SHP77 treated with DMSO at 0.1 percent for 48 hours (cell line): ENCODE measurements around the gene CYB561.

Experiments used
- DNase-seq: peaks from one replicate; lab custom pipeline; 2025; lab: John Stamatoyannopoulos, UW

The CYB561 gene, protein sequence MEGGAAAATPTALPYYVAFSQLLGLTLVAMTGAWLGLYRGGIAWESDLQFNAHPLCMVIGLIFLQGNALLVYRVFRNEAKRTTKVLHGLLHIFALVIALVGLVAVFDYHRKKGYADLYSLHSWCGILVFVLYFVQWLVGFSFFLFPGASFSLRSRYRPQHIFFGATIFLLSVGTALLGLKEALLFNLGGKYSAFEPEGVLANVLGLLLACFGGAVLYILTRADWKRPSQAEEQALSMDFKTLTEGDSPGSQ

DNA sequence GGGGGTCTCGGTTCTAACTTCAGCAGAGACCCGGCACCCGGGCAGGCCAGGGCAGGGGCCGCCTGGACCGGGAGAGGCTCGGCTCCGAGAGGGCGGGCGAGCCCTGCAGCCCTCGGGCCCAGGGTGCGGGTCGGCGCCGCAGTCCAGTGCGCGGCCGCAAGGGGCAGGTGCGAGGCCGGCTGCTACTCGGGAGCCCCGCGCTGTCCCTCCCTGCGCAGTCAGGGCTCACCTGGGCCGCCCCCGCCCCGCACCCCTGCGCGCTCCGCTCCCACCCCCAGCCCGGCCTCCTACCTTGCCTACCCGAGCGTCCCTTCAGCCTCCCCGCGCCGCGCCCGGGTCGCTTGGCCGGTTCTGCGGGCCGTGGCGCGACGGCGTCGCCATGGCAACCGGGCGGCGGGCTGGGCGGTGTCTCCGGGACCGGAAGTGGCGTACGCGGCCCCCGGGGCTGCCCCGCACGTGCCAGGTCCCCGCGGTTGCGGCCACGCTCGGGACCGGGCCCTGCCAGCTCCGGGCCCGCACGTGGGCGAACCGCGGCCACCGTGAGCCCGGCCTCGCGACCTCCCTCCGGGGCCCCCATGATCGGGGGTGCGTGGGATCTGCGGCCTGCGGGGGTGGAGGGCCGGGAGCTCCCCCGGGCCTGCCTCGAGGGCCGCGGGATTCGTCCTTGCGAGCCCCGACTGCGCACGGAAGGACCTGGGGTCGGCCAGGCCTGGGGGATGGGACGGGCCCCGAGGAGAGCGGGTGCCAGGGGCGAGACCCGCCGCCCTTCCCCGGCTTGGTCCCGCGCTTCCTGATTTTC is at the start of gene CYB561:
Gene CYB561, minus strand, starts transcription at position 353 of the 799 bp plus-strand sequence. CDS start 8,759 bp downstream, outside the sequence.
- DNase-seq = peak; percentile 37

DNA sequence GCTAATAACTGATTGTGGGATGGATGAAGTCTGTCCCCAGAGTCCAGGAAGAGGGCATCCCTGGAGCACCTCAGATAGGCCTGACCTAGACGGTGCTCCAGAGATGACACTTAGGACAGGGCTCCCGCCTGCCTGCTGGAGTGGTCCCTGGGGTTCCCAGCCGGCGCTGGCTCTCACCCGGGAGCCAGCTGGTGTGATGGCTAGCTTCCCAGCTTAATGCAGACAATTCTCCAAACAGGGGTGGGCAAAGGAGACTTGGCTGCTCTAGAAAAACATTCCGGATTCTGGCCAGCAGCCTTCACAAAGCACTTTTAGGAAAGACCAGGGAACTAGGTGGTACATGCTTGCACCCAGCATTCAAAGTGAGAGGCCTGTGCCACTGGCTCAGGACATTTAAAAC is 49.4 kb upstream of the CYB561 start:
- DNase-seq = no peak

DNA sequence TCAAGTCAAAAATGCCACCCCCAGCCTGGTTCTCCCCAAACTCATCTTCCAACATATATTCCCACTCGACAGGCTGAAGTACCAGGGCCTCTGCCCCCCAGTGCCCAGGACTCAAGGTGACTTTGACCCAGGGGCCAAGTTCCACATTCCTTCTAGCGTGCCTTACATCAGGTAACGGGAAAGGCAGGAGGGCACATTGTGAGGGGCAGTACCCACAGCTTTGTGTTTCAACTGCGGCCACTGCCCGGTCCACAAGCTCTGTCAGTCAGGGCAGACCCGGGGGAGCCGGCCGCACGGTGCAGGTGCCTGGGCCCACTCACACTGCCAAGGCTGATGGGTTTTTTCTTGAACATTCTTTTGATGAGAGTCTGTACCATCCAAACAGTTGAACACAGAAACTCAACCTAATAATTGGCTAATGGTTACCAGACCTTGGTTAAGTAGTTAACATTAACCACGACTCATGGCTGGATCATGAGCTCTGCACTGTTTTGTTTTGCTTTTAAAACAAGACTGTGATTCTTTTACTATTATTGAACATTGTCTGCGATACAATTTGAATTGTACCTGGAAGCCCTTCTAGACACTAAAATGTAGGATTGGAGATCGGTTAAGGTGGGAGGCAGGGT is 48.3 kb upstream of the CYB561 start:
- DNase-seq = no peak

DNA sequence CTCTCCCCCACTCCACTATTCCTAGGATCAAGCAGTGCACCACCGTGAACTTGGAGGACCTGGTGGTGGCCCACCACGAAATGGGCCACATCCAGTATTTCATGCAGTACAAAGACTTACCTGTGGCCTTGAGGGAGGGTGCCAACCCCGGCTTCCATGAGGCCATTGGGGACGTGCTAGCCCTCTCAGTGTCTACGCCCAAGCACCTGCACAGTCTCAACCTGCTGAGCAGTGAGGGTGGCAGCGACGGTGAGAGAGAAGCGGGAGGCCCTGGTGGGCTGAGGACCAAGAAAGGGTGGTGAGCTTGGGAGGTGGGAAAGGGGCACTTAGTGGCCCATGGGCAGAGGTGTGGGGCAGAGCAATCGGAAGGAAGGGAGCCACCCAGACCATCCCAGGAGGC is 47.3 kb upstream of the CYB561 start:
- DNase-seq = no peak

DNA sequence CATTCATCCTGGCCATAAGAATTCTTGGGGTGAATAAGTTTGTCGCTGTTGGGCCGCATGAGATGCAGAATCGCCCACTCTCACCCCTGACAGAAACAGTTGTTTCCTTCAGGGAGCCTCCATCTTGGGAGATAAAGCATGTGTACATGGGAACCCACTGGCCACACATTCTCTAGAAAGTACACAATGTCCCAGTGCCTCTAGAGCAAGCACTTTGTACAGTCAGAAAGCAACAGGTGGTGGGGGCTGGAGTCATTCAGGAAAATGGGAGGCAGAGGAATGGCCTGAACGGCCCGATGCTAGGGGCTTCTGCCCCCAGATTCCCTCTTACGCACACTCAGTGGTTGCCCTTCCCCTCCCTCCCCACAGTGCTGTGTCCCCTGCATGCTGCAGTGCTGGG is 46.8 kb upstream of the CYB561 start:
- no peak for DNase-seq

DNA sequence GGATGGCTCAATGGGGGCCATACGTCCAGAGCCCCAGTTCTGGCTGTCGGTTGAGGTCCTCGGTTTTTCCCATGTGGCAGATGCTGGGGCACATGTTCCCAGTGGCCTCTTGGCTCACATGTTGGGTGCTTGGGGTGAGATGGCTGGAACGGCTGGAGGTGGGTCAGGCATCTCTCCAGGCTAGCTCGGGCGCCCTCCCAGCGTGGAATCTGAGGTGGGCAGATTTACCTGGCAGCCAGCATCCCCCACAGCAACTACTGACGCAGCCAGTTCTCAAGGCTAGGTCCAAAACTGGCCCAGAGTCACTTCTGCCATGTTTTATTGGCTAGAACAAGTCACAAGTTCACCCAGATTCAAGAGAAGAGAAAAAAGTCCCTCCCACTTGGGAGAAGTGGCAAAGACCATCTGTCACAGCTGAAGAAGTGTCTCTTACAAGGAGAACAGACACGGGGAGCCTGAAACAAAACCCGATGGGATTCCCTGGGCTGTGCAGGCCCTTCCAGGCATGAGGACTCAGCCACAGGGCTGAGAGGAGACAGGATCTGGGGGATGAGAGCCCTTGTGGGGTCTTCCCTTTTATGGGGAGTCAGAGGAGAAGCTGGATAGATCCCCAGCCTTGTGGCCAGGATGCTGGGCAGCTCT is 46.0 kb upstream of the CYB561 start:
- no peak for DNase-seq

DNA sequence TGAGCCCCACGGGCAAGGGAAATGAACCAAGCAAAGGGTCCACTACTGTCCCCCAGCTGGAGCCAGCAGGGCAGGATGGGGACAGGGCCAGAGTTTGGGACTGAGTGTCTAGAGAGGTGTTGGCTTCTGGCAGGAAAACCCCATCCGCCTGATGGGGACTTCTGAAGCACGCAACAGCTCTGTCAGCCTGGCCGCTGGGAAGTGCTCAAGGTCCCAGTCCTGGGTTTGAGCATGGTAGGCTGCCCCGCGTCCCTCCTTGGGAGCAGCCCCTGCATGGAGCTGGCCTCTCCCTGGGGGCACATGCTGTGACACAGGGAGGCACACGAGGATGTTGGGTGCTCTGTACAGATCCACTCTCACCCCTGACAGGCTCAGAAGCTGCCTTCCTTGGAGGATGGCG is 45.3 kb upstream of the CYB561 start:
- DNase-seq = no peak

DNA sequence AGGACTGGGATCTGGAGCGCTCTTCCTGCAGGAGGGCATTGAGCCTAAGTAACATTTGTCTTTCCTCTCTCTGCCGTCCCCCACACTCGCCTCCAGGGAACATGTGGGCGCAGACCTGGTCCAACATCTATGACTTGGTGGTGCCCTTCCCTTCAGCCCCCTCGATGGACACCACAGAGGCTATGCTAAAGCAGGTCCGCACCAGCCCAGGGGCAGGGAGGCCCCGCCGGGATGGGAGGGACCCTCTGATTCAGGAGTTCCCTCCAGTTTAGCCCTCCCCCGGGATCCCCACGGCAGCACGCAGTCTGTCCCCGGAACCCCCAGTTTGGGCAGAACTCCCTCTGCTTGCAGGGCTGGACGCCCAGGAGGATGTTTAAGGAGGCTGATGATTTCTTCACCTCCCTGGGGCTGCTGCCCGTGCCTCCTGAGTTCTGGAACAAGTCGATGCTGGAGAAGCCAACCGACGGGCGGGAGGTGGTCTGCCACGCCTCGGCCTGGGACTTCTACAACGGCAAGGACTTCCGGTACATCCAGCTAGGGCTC is 44.8 kb upstream of the CYB561 start:
- DNase-seq = no peak

DNA sequence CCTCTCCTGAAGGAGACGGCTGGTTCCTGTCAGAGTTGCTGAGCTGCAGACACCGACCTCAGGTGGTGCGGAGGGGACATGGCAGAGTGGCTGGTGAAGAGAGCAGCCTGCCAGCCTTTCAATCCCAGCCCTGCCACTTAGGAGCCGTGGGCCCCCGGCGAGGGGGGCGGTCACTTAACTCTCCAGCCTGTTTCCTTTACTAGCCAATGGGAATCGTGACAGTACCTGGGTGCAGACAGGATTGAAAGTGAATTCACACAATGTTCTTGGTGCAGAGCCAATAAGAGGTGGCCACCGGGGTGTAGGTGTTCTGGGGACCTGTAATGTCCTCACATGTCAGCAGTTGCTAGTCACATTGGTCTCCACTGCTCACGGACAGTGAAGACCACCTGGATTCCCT is 44.2 kb upstream of the CYB561 start:
- DNase-seq = no peak

DNA sequence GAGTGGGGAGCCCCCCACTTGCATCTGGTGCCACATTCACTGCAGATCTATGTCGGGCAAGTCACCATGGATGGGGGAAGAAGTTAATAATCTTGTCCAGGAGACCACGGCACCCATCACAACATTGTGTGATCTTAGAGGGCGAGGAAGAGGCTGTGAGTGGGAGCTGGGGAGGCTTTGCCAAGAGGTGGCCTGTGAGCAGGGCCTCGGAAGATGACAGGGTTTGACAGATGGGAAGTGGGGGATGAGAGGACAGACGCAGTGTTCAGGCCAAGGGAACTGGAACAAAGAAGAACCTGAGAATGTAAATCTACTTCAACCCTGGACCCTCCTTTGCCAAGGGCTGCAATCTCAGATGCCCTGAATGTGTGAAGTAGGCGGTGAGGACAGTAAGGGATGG is 43.2 kb upstream of the CYB561 start:
- DNase-seq = no peak

DNA sequence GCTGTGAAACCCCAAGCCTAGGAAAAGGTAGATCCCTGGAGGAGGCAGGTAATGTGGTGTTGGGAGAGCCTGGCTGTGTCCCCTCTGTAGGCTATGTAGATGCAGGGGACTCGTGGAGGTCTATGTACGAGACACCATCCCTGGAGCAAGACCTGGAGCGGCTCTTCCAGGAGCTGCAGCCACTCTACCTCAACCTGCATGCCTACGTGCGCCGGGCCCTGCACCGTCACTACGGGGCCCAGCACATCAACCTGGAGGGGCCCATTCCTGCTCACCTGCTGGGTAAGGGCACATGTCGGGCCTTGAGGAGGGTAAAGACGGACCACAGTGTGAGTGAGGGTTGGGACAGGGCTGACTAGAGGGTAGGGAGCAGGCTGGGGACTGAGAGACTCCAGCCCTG is 42.7 kb upstream of the CYB561 start:
- no peak for DNase-seq

DNA sequence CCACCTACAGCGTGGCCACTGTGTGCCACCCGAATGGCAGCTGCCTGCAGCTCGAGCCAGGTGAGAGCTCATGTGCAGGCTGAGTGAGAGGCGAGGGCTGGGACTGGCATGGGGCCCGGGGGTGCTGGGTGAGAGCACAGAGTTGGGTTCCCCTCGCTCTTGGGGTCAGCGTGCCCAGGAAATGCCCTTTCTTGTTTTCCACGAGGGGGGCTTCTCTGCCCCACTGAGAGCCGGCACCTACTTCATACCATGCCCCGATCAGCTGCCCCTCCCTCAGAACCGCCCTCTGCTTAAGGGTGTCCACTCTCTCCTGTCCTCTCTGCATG is 40.9 kb upstream of the CYB561 start:
- no peak for DNase-seq

DNA sequence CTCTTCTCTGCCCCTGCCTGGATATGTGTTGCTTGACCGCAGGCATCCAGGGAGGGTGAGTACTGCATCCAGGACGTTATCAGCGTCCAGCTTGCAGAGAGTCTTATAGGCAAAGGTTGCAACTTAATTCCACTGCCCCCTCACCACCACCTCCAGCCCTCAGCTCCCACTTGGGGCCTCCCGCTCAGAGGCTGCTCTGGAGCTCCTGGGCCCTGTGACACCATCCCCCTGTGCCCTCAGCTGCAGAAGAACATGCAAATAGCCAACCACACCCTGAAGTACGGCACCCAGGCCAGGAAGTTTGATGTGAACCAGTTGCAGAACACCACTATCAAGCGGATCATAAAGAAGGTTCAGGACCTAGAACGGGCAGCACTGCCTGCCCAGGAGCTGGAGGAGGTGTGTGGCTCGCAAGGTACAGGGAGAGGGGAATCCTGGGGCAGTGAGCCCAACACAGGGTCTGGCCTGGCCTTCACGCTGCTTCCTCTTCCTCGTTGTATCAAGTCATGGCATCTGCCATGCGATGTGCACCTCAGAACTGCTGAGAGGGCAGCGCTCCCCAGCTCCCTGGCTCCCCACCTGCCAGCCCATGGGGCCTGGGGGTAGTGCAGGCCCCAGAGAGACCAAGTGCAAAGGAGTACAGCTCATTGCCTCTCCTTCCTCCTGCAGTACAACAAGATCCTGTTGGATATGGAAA is 40.4 kb upstream of the CYB561 start:
- no peak for DNase-seq

DNA sequence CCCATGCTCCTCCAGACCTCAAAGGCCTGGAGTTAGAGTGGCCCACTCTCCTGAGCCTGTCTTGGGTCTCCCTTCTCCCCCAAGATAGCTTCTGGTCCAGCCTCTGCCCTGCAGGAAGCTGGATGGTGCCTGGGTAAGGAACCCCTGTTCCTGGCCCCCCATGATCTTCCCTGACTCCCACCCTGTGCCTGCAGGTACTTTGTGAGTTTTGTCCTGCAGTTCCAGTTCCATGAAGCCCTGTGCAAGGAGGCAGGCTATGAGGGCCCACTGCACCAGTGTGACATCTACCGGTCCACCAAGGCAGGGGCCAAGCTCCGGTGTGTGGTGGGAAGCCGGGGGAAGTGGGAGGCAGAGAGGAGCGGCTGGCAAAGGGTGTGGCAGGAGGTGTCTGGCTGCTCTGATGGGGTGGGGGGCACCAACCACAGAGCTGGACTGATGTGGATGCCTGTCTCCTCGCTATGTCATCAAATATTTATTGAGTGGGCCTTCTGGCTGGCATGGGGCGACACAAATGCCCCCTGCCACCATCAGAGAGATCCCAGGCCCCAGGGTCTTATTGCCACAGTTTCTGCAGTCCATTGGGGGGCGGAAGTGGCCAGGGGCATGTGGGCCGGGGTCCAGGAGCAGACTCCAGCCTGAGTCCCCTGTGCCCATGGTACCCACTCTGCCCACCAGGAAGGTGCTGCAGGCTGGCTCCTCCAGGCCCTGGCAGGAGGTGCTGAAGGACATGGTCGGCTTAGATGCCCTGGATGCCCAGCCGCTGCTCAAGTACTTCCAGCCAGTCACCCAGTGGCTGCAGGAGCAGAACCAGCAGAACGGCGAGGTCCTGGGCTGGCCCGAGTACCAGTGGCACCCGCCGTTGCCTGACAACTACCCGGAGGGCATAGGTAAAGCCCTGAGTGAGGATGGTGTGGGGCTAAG is 37.8 kb upstream of the CYB561 start:
- no peak for DNase-seq

DNA sequence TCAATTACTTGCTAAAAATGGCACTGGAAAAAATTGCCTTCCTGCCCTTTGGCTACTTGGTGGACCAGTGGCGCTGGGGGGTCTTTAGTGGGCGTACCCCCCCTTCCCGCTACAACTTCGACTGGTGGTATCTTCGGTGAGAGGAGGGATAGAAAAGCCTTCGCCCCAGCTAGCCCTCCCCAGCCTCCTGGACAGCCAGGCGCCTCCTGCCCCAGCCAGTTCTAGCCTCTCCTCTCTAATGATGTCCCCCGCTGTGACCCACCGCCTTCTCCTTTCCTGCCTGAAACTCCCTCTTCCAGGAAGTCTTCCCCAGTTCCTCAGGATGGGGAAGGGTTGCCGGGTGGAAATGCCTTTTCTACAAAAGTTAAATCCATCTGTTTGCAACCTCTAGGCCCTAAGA is 36.9 kb upstream of the CYB561 start:
- no peak for DNase-seq

DNA sequence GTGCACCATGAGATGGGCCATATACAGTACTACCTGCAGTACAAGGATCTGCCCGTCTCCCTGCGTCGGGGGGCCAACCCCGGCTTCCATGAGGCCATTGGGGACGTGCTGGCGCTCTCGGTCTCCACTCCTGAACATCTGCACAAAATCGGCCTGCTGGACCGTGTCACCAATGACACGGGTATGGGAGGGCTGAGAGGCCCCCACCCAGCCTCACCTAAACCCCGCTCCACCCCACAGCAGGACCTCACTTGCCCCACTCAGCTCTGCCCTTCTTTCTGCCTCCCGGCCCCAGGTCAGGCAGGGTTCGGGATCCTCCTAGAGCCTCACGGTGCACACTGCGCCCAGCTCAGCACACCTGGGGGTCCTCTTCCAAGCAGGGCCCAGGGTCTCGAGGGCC is 36.4 kb upstream of the CYB561 start:
- DNase-seq = no peak

DNA sequence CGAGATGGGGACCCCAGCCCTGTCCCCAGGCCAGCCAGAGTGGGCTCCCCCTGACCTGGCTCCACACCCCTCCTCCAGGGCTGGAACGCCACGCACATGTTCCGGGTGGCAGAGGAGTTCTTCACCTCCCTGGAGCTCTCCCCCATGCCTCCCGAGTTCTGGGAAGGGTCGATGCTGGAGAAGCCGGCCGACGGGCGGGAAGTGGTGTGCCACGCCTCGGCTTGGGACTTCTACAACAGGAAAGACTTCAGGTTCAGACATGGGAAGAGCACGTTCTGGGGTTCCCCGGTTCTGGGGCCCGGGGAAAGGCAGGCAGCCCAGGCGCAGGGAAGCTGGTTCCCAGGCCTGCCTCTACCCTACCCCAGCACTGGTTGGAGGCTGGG is 35.4 kb upstream of the CYB561 start:
- no peak for DNase-seq

DNA sequence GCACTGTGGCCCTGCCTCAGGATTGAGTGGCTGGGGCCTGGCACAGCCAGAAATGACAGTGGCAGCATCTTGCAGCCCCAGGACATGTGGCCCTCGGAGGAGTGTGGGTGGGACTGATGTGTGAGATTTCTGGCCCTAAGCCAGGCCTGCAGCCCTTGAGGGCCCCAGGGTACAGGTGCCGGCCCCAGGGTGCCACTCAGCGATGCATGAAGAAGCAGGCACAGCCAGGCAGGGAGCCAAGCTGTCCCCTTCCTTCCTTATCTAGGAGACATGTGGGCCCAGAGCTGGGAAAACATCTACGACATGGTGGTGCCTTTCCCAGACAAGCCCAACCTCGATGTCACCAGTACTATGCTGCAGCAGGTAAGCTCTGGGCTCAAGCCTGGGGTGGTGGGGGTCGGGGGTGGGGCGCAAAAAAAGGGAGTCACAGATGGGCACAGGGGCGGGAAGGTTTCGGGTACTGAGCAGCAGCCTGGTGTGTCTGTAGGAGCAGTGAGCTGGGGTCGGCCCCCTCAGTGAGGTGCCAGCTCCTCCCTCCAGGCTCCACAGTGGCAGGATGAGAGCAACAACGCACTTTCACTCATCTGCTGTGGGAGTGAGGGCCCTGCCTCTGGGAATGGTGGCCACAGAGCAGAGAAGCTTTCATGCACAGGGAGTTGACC is 34.9 kb upstream of the CYB561 start:
- no peak for DNase-seq

DNA sequence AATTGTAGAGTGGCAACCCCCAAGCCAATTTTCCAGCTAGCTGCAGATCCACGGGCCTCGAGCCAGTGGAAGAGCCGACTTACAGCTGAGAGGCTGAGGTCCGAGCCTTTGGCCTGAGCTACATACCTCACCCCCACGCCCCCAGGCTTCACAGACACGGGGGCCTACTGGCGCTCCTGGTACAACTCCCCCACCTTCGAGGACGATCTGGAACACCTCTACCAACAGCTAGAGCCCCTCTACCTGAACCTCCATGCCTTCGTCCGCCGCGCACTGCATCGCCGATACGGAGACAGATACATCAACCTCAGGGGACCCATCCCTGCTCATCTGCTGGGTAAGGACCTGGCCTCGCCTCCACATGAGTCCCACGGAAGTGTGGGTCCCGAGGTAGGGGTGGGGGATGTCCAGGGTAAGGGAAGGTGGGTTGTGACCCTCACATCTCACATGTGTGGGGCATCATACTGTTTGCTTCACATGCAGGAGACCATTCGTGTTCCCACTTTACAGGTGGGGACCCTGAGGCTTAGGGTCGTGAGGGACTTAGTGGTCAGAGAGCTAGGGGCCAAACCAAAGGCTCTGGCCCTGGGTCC is 34.2 kb upstream of the CYB561 start:
- DNase-seq = no peak
